Transverse colon (tissue), 4 donors: ENCODE data around the gene RYR3.

ENCODE experiments used
- CTCF ChIP-seq, 5 experiments: fragments of 200-600 bp in 3 of 5; fragments of 450-650 bp in 2 of 5; sonication (generic) in 3 of 5; IDR thresholded peaks; 1 replicate in 2 of 5; 2 replicates in 3 of 5; pipeline ENCODE4 v1.5.1; 2016 to 2017; ENCODE audit warnings: antibody characterized with exemption in 5 of 5, inconsistent platforms in 3 of 5, mild to moderate bottlenecking in 2 of 5, moderate library complexity in 1 of 5
- EP300 ChIP-seq: sonication (generic); formaldehyde crosslinking; IDR thresholded peaks from one replicate; pipeline ENCODE4 v1.6.1; 2017; ENCODE audit warnings: antibody characterized with exemption, low read depth
- POLR2A ChIP-seq: fragments of 450-650 bp; IDR thresholded peaks from one replicate; pipeline ENCODE4 v1.6.1; 2016; ENCODE audit warnings: antibody characterized with exemption, mild to moderate bottlenecking, moderate library complexity
- POLR2AphosphoS5 ChIP-seq, 3 donors: sonication (generic); formaldehyde crosslinking; IDR thresholded peaks; one replicate each; pipeline ENCODE4 v1.6.1; 2016; ENCODE audit warnings: antibody characterized with exemption in 3 of 3

- TF ChIP-seq POLR2A (no peak), POLR2AphosphoS5 (IDR thresholded peaks at IDR 0.05) (no peak), CTCF (IDR thresholded peaks at IDR 0.05) (no peak), EP300 (no peak)
These were observed 519.6 kb downstream of the RYR3 start for GRCh38 chr15:33830351-33830750.
